HCT116 (cell line): ENCODE measurements around the gene PGAP3. TPM values are rescaled to one million over a fixed set of nuclear protein-coding genes. Genes with fewer than 3 reads are reported as not detected.

ENCODE experiments used
- ATAC-seq: fragments of 200-7000 bp; cut with Tn5 transposase; 2 replicates; pipeline ENCODE4 v1.9.1; 2020; ENCODE audit warnings: mild to moderate bottlenecking, moderate library complexity
- BruUV-seq: library from RNA; stranded (reverse); fragments of 400-500 nt; replicated peaks from 2 replicates; lab custom pipeline; 2021; lab: Mats Ljungman, UMichigan
- CTCF ChIA-PET: fragments of 300-600 bp; sonication (Branson Sonifier 250); formaldehyde crosslinking; loops from one replicate; lab custom pipeline; 2021; ENCODE audit warnings: antibody characterized with exemption; lab: Charles Lee
- POLR2A ChIA-PET: fragments of 300-600, 350-600 bp; sonication (Branson Sonifier 250); formaldehyde crosslinking; loops from one replicate; lab custom pipeline; 2021; ENCODE audit warnings: antibody characterized with exemption; lab: Charles Lee
- RAD21 ChIA-PET, 2 experiments: fragments of 300-600 bp; sonication (Branson Sonifier 250); formaldehyde crosslinking; loops; one replicate each; lab custom pipeline; 2023; ENCODE audit warnings: low total read pairs in 2 of 2; ENCODE audit not compliant: uncharacterized antibody in 2 of 2, unreplicated experiment in 2 of 2, low non-redundant PET in 1 of 2; lab: Charles Lee
- DNase-seq: peaks from one replicate; pipeline ENCODE4 v3.0.0-alpha.2; 2010; ENCODE audit warnings: low read depth, low spot score
- H2AFZ ChIP-seq: fragments of 200-600 bp; shearing (Covaris generic), sonication (generic); 2 replicates; pipeline ENCODE4 v1.6.1; 2017; ENCODE audit warnings: low read depth, mixed run types, mixed read lengths, antibody characterized with exemption, low read length; ENCODE audit not compliant: poor library complexity, severe bottlenecking
- H3K27ac ChIP-seq: 2 replicates; pipeline ENCODE4 v1.5.1; 2012; ENCODE audit warnings: low read depth, low read length
- H3K27me3 ChIP-seq: fragments of 200-600 bp; sonication (generic); 2 replicates; pipeline ENCODE4 v1.6.1; 2016; ENCODE audit warnings: mixed run types, low read length, mixed read lengths; ENCODE audit not compliant: insufficient read depth
- H3K36me3 ChIP-seq, 2 experiments: fragments of 200-500 bp in 1 of 2; fragments of 200-600 bp in 1 of 2; sonication (Bioruptor generic) in 1 of 2; sonication (generic) in 1 of 2; 2 replicates each; pipeline versions ENCODE4 v1.5.1 to v1.6.1; 2014 to 2016; ENCODE audit warnings: low read length in 2 of 2, inconsistent platforms in 1 of 2, mixed read lengths in 1 of 2, mixed run types in 1 of 2; ENCODE audit not compliant: insufficient read depth in 2 of 2, control insufficient read depth in 1 of 2
- H3K4me1 ChIP-seq, 2 experiments: fragments of 200-600 bp in 1 of 2; sonication (generic) in 1 of 2; 2 replicates each; pipeline versions ENCODE4 v1.5.1 to v1.6.1; 2012 to 2017; ENCODE audit warnings: low read length in 2 of 2, inconsistent platforms in 1 of 2, mild to moderate bottlenecking in 1 of 2, mixed read lengths in 1 of 2, mixed run types in 1 of 2, moderate library complexity in 1 of 2; ENCODE audit not compliant: insufficient read depth in 2 of 2, control insufficient read depth in 1 of 2
- H3K4me2 ChIP-seq: fragments of 200-600 bp; sonication (generic); 2 replicates; pipeline ENCODE4 v1.6.1; 2017; ENCODE audit warnings: mixed run types, low read length, mixed read lengths
- H3K4me3 ChIP-seq, 2 experiments: fragments of 200-600 bp in 1 of 2; sonication (generic) in 1 of 2; replicated peaks in 1 of 2; 2 replicates each; pipeline ENCODE4 v1.5.1; 2011 to 2016; ENCODE audit warnings: low read length in 2 of 2, control low read depth in 1 of 2, low read depth in 1 of 2, mild to moderate bottlenecking in 1 of 2, mixed read lengths in 1 of 2, mixed run types in 1 of 2
- H3K79me2 ChIP-seq: fragments of 200-600 bp; sonication (generic); 2 replicates; pipeline ENCODE4 v1.6.1; 2017; ENCODE audit warnings: mild to moderate bottlenecking, mixed run types, low read length, moderate library complexity, mixed read lengths; ENCODE audit not compliant: insufficient read depth
- H3K9ac ChIP-seq: fragments of 200-600 bp; sonication (generic); 2 replicates; pipeline ENCODE4 v1.6.1; 2016; ENCODE audit warnings: low read length, mixed read lengths
- H3K9me2 ChIP-seq: fragments of 200-600 bp; sonication (generic), shearing (Covaris generic); 2 replicates; pipeline ENCODE4 v1.6.1; 2017; ENCODE audit warnings: mixed run types, mild to moderate bottlenecking, moderate library complexity; ENCODE audit not compliant: insufficient read depth
- H3K9me3 ChIP-seq, 2 experiments: fragments of 200-500 bp in 1 of 2; fragments of 200-600 bp in 1 of 2; sonication (Bioruptor generic) in 1 of 2; sonication (generic) in 1 of 2; 2 replicates each; pipeline ENCODE4 v1.6.1; 2014 to 2017; ENCODE audit warnings: low read length in 2 of 2, mixed read lengths in 2 of 2, inconsistent platforms in 1 of 2, low read depth in 1 of 2, mild to moderate bottlenecking in 1 of 2, mixed run types in 1 of 2, moderate library complexity in 1 of 2; ENCODE audit not compliant: control insufficient read depth in 1 of 2, insufficient read depth in 1 of 2
- H4K20me1 ChIP-seq: fragments of 200-600 bp; sonication (generic), shearing (Covaris generic); 2 replicates; pipeline ENCODE4 v1.6.1; 2017; ENCODE audit warnings: mixed run types, mild to moderate bottlenecking, moderate library complexity; ENCODE audit not compliant: insufficient read depth
- CBX3 ChIP-seq: IDR thresholded peaks from 2 replicates; pipeline ENCODE4 v1.6.1; 2012; ENCODE audit warnings: low read depth
- CEBPB ChIP-seq: IDR thresholded peaks from 2 replicates; pipeline ENCODE4 v1.6.1; 2012; ENCODE audit warnings: low read depth
- EGR1 ChIP-seq: IDR thresholded peaks from 2 replicates; pipeline ENCODE4 v1.6.1; 2012; ENCODE audit warnings: low read depth
- ELF1 ChIP-seq: IDR thresholded peaks from 2 replicates; pipeline ENCODE4 v1.6.1; 2012; ENCODE audit warnings: low read depth, borderline replicate concordance
- EZH2 ChIP-seq: fragments of 200-600 bp; sonication (generic); IDR thresholded peaks from 2 replicates; pipeline ENCODE4 v1.6.1; 2017; ENCODE audit warnings: antibody characterized with exemption, mixed run types
- EZH2phosphoT487 ChIP-seq: fragments of 200-600 bp; IDR thresholded peaks from 2 replicates; pipeline ENCODE4 v1.6.1; 2018; ENCODE audit warnings: antibody characterized with exemption, borderline replicate concordance
- FOSL1 ChIP-seq: IDR thresholded peaks from 2 replicates; pipeline ENCODE4 v1.6.1; 2012; ENCODE audit warnings: low read depth
- JUND ChIP-seq: IDR thresholded peaks from 2 replicates; pipeline ENCODE4 v1.6.1; 2012
- POLR2A ChIP-seq: IDR thresholded peaks from 2 replicates; pipeline ENCODE4 v1.7.0; 2011; ENCODE audit warnings: borderline replicate concordance; ENCODE audit not compliant: insufficient read depth, insufficient read length; ENCODE audit errors: extremely low read depth
- SP1 ChIP-seq: IDR thresholded peaks from 2 replicates; pipeline ENCODE4 v1.6.1; 2012; ENCODE audit warnings: low read depth
- SRF ChIP-seq: IDR thresholded peaks from 2 replicates; pipeline ENCODE4 v1.6.1; 2012; ENCODE audit warnings: low read depth
- TCF7L2 ChIP-seq: IDR thresholded peaks from 2 replicates; pipeline ENCODE4 v1.7.0; 2011; ENCODE audit warnings: borderline replicate concordance, inconsistent platforms; ENCODE audit not compliant: insufficient read depth, insufficient read length; ENCODE audit errors: extremely low read depth
- YY1 ChIP-seq: IDR thresholded peaks from 2 replicates; pipeline ENCODE4 v1.6.1; 2011; ENCODE audit warnings: low read length, low read depth, moderate library complexity, mild to moderate bottlenecking; ENCODE audit not compliant: insufficient replicate concordance; ENCODE audit errors: extremely low read depth
- ZBTB33 ChIP-seq: IDR thresholded peaks from 2 replicates; pipeline ENCODE4 v1.6.1; 2011; ENCODE audit warnings: mild to moderate bottlenecking, low read length, moderate library complexity; ENCODE audit not compliant: insufficient replicate concordance; ENCODE audit errors: extremely low read depth
- ZFX ChIP-seq: fragments of 450-650 bp; IDR thresholded peaks from 2 replicates; pipeline ENCODE4 v1.6.1; 2017
- ZNF274 ChIP-seq: fragments of 200-500 bp; sonication (Bioruptor generic); IDR thresholded peaks from 2 replicates; pipeline ENCODE4 v1.6.1; 2014; ENCODE audit warnings: mild to moderate bottlenecking, low read depth, low read length, inconsistent platforms
- intact Hi-C: fragments of 100-400 bp; cut with micrococcal nuclease; formaldehyde crosslinking; loops from 2 replicates; pipeline ENCODE4 v1.10.0; 2022
- total RNA-seq: library from RNA; stranded (reverse); gene quantifications from one replicate; pipeline ENCODE4 v1.2.1, GENCODE V29; 2021; ENCODE audit not compliant: unreplicated experiment
- TF ChIP-seq, protein P1 (sequence below): IDR thresholded peaks from 2 replicates; pipeline ENCODE4 v1.6.1; 2012; ENCODE audit warnings: low read depth
- TF ChIP-seq, protein P2 (sequence below): IDR thresholded peaks from 2 replicates; pipeline ENCODE4 v1.6.1; 2012

PGAP3 gene
- total RNA-seq, 1 experiment from 2014 or later: 15.2 TPM

- Histone ChIP-seq H3K27me3 (no peaks in the 10 kb centered on the region), H4K20me1 (no peaks in the 10 kb centered on the region), H3K9ac (no peak overlapping the region), H3K9me2 (no peaks in the 10 kb centered on the region), H3K79me2 (peaks cover 64% of the 10 kb centered on the region), H3K4me2 (no peak overlapping the region), H3K9me3 (no peaks in the 10 kb centered on the region), H2AFZ (no peak overlapping the region), H3K4me3 (no peak overlapping the region), H3K36me3 (peaks cover 0 to 3% of the 10 kb centered on the region in 2 experiments; a peak in 1 of 4 replicates), H3K27ac (no peak overlapping the region), H3K4me1 (peaks cover 44 to 68% of the 10 kb centered on the region in 2 experiments)
- BruUV-seq: no TSS peak
- DNase-seq (no peak), ATAC-seq (no peak)
- TF ChIP-seq ELF1: no peak
- TF ChIP-seq SRF: no peak
- no peak for TF ChIP-seq POLR2A
- TF ChIP-seq JUND: no peak
- TF ChIP-seq ZBTB33: no peak
- TF ChIP-seq YY1: no peak
- no peak for TF ChIP-seq EGR1
- TF ChIP-seq EZH2phosphoT487: no peak
- TF ChIP-seq CBX3: no peak
- no peak for TF ChIP-seq TCF7L2
- TF ChIP-seq FOSL1: no peak
- no peak for TF ChIP-seq EZH2
- no peak for TF ChIP-seq SP1
- no peak for TF ChIP-seq ZFX
- no peak for TF ChIP-seq CEBPB
- TF ChIP-seq, protein P1, sequence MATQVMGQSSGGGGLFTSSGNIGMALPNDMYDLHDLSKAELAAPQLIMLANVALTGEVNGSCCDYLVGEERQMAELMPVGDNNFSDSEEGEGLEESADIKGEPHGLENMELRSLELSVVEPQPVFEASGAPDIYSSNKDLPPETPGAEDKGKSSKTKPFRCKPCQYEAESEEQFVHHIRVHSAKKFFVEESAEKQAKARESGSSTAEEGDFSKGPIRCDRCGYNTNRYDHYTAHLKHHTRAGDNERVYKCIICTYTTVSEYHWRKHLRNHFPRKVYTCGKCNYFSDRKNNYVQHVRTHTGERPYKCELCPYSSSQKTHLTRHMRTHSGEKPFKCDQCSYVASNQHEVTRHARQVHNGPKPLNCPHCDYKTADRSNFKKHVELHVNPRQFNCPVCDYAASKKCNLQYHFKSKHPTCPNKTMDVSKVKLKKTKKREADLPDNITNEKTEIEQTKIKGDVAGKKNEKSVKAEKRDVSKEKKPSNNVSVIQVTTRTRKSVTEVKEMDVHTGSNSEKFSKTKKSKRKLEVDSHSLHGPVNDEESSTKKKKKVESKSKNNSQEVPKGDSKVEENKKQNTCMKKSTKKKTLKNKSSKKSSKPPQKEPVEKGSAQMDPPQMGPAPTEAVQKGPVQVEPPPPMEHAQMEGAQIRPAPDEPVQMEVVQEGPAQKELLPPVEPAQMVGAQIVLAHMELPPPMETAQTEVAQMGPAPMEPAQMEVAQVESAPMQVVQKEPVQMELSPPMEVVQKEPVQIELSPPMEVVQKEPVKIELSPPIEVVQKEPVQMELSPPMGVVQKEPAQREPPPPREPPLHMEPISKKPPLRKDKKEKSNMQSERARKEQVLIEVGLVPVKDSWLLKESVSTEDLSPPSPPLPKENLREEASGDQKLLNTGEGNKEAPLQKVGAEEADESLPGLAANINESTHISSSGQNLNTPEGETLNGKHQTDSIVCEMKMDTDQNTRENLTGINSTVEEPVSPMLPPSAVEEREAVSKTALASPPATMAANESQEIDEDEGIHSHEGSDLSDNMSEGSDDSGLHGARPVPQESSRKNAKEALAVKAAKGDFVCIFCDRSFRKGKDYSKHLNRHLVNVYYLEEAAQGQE: no peak
- TF ChIP-seq, protein P2, sequence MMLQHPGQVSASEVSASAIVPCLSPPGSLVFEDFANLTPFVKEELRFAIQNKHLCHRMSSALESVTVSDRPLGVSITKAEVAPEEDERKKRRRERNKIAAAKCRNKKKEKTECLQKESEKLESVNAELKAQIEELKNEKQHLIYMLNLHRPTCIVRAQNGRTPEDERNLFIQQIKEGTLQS: no peak
- TF ChIP-seq ZNF274: no peak
- CTCF ChIA-PET: interaction anchor here (0.7 to 1.2 kb wide), 3 partner anchors 15 to 80 kb away, joined by 3 read pairs; partner anchors contain the start of gene MIEN1
- POLR2A ChIA-PET: no interaction called here
- RAD21 ChIA-PET: interaction anchor here in 1 of 2 experiments (0.6 kb wide), 1 partner anchor 88 kb away, joined by 3 read pairs; no protein-coding TSS in a partner anchor
- intact Hi-C loops: no loop called here
Observed at GRCh38 chr17:39702901-39703893, 15.3 kb upstream of the PGAP3 start.
